Breast epithelium (tissue), 4 donors: ENCODE data around the gene STX2. TPM values are rescaled to one million over a fixed set of nuclear protein-coding genes. Genes with fewer than 3 reads are reported as not detected.

Experiments
- DNase-seq, 2 donors: peaks; one replicate each; pipeline ENCODE4 v3.0.0-alpha.2; 2019; ENCODE audit warnings: low spot score in 2 of 2
- H3K27ac ChIP-seq, 2 donors: fragments of 200-600 bp; sonication (generic) in 1 of 2; one replicate each; pipeline ENCODE4 v1.5.1; 2016 to 2019; ENCODE audit warnings: mild to moderate bottlenecking in 1 of 2
- H3K27me3 ChIP-seq, 2 donors: fragments of 200-600 bp; sonication (generic) in 1 of 2; one replicate each; pipeline versions ENCODE4 v1.5.1 to v1.6.0; 2017 to 2019; ENCODE audit warnings: control low read depth in 1 of 2, mild to moderate bottlenecking in 1 of 2
- H3K36me3 ChIP-seq: fragments of 200-600 bp; one replicate; pipeline ENCODE4 v1.5.1; 2019
- H3K4me1 ChIP-seq, 2 donors: fragments of 200-600 bp; sonication (generic); one replicate each; pipeline ENCODE4 v1.5.1; 2016 to 2019; ENCODE audit warnings: control low read depth in 1 of 2
- H3K4me3 ChIP-seq, 3 donors: fragments of 200-600 bp; sonication (generic); 1 replicate in 2 of 3; 2 replicates in 1 of 3; pipeline ENCODE4 v1.5.1; 2016 to 2019; ENCODE audit warnings: mild to moderate bottlenecking in 3 of 3, moderate library complexity in 2 of 3
- H3K9me3 ChIP-seq, 2 donors: fragments of 200-600 bp; sonication (generic) in 1 of 2; one replicate each; pipeline ENCODE4 v1.5.1; 2016 to 2019; ENCODE audit warnings: control low read depth in 1 of 2
- CTCF ChIP-seq, 3 donors: fragments of 450-650 bp; IDR thresholded peaks; one replicate each; pipeline ENCODE4 v1.5.1; 2016 to 2017; ENCODE audit warnings: antibody characterized with exemption in 3 of 3, mild to moderate bottlenecking in 3 of 3, moderate library complexity in 3 of 3
- POLR2A ChIP-seq: fragments of 450-650 bp; IDR thresholded peaks from one replicate; pipeline ENCODE4 v1.6.1; 2016; ENCODE audit warnings: antibody characterized with exemption, mild to moderate bottlenecking, moderate library complexity
- POLR2AphosphoS5 ChIP-seq, 3 donors: sonication (generic); formaldehyde crosslinking; IDR thresholded peaks; one replicate each; pipeline ENCODE4 v1.6.1; 2017; ENCODE audit warnings: antibody characterized with exemption in 3 of 3
- intact Hi-C: fragments of 100-400 bp; cut with DNase I; formaldehyde crosslinking; loops from one replicate; pipeline ENCODE4 v1.15.1; 2023; ENCODE audit warnings: low total_unique reads
- total RNA-seq, 3 donors: library from RNA; depleted of rRNA; stranded (reverse); fragments of >200 nt; gene quantifications; one replicate each; pipeline ENCODE4 v1.1.0, GENCODE V29; 2016

Gene STX2
- total RNA-seq, 3 donors from 2014 or later = 11.6 to 23.2 (median 15.4) TPM

GRCh38 chr12:130829391-130830245 lies 9.4 kb downstream of the STX2 start:
- no peak for TF ChIP-seq CTCF (IDR thresholded peaks at IDR 0.05)
- TF ChIP-seq POLR2AphosphoS5 (IDR thresholded peaks at IDR 0.05) = no peak
- no peak for TF ChIP-seq POLR2A
- Histone ChIP-seq H3K4me1 (no peaks in the 10 kb centered on the region), H3K36me3 (no peaks in the 10 kb centered on the region), H3K9me3 (no peaks in the 10 kb centered on the region), H3K27ac (no peak overlapping the region), H3K4me3 (no peak overlapping the region), H3K27me3 (no peaks in the 10 kb centered on the region)
- intact Hi-C loops = no loop called here
- no peak for DNase-seq

- intact Hi-C loops = no loop called here
- H3K4me3 ChIP-seq = no peak overlapping the region
- no peak for DNase-seq
- TF ChIP-seq POLR2A (no peak), CTCF (IDR thresholded peaks at IDR 0.05) (no peak), POLR2AphosphoS5 (IDR thresholded peaks at IDR 0.05) (no peak)
- H3K27ac ChIP-seq = no peak overlapping the region
- no peaks in the 10 kb centered on the region for H3K36me3 ChIP-seq
- H3K9me3 ChIP-seq = no peaks in the 10 kb centered on the region
- no peaks in the 10 kb centered on the region for H3K27me3 ChIP-seq
- H3K4me1 ChIP-seq = no peaks in the 10 kb centered on the region
Measured at GRCh38 chr12:130828895-130829294, 10.2 kb downstream of the STX2 start.

- H3K4me1 ChIP-seq = no peaks in the 10 kb centered on the region
- intact Hi-C loops = no loop called here
- H3K36me3 ChIP-seq = no peaks in the 10 kb centered on the region
- H3K4me3 ChIP-seq = no peak overlapping the region
- H3K27ac ChIP-seq = peak overlapping the region in 1 of 2 donors; percentile 26
- TF ChIP-seq CTCF (IDR thresholded peaks at IDR 0.05) = no peak
- no peak for DNase-seq
- H3K27me3 ChIP-seq = no peaks in the 10 kb centered on the region
- H3K9me3 ChIP-seq = no peaks in the 10 kb centered on the region
Measured at GRCh38 chr12:130827432-130827831, 11.6 kb downstream of the STX2 start.

- TF ChIP-seq CTCF (IDR thresholded peaks at IDR 0.05) (peak in 1 of 3 donors; percentile 34), POLR2A (no peak)
- no peaks in the 10 kb centered on the region for H3K27me3 ChIP-seq
- intact Hi-C loops = no loop called here
- H3K9me3 ChIP-seq = no peaks in the 10 kb centered on the region
- no peak overlapping the region for H3K4me3 ChIP-seq
- no peaks in the 10 kb centered on the region for H3K4me1 ChIP-seq
- H3K36me3 ChIP-seq = no peaks in the 10 kb centered on the region
- DNase-seq = no peak
- no peak overlapping the region for H3K27ac ChIP-seq
Measured at GRCh38 chr12:130826151-130826801, 12.8 kb downstream of the STX2 start.

- no peak for DNase-seq
- intact Hi-C loops = no loop called here
- H3K27ac ChIP-seq = no peak overlapping the region
- H3K4me3 ChIP-seq = no peak overlapping the region
- no peaks in the 10 kb centered on the region for H3K36me3 ChIP-seq
- H3K4me1 ChIP-seq = no peaks in the 10 kb centered on the region
- no peaks in the 10 kb centered on the region for H3K9me3 ChIP-seq
- TF ChIP-seq POLR2AphosphoS5 (IDR thresholded peaks at IDR 0.05) = no peak
- TF ChIP-seq POLR2A = no peak
- TF ChIP-seq CTCF (IDR thresholded peaks at IDR 0.05) = no peak
- no peaks in the 10 kb centered on the region for H3K27me3 ChIP-seq
Measured at GRCh38 chr12:130825771-130826150, 13.3 kb downstream of the STX2 start.
